NOMO-1 treated with dmso at 0.1 percent for 144 hours (cell line): ENCODE results near the gene PLEKHA7.

Experiments used
- DNase-seq: peaks from one replicate; lab custom pipeline; 2025; ENCODE audit not compliant: unreplicated experiment; lab: John Stamatoyannopoulos, UW

Gene PLEKHA7

DNA sequence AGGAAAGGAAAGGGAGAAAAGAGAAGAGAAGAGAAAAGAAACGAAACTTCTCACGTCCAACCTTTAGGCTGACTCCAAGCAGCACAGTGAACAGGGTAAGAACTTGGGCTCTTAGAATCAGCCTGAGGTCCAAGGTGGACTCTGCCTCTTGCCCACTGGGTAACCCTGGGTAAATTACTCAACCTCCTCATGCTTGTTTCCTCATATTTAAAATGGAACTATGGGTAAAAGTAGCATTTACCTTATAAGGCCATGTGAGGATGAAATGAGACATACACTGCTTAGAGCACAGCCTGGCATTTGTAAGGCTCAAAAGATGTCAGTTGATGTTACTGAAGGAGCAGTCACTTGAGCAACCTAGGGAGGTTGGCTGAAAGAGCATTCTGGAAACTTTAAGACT, 167.9 kb downstream of the PLEKHA7 start:
- DNase-seq = no peak

DNA sequence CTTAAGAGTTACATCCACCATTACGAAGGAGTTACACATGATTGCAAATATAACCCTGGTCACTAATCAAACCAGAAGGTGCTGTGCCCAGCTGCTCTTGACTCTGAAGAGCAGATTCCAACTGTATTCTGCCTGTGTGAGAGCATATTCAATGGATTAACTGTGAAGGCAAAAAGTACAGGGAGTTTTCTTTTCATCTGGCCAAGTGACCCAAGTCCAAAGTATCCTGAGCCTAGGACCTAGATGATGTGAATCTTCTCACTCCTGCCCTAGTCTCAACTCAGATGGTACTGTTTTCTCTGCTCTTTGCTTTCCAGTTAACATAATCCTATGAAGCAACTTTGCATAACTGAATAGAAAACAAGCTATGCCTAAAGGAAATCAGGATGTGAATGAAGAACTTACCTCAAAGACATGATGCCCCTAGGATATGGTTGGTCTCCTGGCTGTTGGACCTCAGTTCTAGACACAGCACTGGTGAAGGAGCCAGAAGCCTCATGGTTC, 169.9 kb downstream of the PLEKHA7 start:
- DNase-seq = no peak

DNA sequence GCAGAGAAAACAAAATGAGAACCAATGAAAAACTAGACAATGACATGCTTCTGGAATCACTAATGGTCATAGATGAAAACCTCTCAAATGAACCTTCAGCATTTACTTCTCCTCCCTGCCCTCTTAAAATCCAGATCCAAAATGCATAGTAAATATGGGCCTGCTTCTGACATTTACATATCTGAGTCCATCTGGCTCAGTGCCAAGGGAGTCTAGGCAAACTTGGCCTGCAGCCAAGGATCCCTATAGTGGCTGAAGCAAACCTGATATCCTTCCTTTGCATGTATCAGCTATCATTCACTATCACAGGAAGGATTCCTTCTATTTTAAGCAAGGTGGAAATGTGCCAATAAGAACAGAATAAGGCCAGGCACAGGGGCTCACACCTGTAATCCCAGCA, 170.9 kb downstream of the PLEKHA7 start:
- no peak for DNase-seq

DNA sequence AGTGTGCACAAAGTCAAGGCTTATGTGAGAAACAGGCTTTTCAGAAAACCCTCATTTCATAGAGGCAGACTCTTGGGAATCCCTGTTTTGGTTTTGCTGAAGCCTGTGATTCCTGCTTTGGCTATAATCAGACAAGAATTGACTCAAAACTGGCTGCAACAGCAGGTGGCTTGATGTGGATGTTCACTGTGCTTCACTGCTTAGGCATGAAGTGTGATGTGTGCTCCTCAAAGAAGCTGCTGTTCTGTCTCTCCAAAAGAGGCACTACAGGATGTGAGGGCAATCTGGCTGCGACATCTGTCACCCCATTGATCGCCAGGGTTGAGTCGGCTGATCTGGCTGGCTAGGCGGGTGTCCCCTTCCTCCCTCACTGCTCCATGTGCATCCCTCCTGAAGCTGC, 172.2 kb downstream of the PLEKHA7 start:
- no peak for DNase-seq

DNA sequence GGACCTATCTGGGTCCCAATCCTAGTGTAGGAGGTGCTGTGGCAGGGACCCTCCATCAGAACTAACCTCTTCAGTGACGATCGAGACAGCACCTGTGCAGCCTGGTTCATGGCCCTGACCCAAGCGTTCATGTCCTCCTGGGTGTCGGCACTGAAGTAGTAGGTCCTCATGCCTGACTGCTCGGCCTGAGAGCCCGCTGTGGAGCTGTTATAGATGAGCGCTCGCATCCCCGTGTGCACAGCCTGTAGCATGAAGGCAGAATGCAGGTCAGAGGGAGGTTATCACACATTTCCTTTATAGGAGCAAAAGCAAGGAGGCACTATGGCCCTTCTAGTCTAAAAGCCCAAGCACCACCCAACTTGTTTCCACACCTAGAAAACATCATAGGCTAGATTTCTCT, 172.7 kb downstream of the PLEKHA7 start:
- DNase-seq = no peak

DNA sequence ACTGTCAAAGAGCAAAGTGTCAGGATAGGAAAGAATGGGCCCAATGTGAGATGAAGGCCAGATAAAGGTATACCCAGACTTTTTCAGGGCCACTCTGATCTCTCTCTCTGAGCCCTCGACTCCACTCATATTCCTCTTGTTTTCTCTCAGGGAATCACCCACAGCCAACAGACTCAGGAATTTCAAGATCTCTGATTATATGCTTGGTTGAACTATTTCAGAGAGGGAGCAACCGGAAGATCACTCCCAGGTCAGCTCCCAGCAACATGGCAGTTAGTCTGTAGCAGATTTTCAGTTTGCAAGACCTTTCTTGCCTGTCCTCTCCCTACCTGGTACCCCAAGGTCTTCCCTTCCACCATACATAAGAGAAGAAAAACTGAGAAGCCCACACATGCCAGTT, 173.3 kb downstream of the PLEKHA7 start:
- no peak for DNase-seq

DNA sequence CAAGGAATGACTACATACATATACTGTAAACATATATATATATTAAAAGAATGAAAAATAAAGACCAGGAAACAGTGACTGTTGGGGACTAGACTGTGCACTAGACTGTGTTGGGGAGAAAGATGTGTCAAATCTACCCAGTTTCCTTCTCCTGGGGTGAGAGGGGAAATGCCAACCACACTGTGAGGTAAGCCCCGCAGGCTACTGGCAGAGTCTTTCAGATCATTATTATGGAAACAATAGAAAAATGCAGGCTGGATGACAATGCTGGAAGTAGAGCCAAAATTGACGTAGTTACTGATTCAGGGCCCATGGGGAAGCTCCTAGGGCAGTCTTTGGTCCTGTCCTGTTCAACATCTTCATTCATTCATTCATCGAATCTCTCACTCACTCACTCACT, 174.4 kb downstream of the PLEKHA7 start:
- DNase-seq = no peak

DNA sequence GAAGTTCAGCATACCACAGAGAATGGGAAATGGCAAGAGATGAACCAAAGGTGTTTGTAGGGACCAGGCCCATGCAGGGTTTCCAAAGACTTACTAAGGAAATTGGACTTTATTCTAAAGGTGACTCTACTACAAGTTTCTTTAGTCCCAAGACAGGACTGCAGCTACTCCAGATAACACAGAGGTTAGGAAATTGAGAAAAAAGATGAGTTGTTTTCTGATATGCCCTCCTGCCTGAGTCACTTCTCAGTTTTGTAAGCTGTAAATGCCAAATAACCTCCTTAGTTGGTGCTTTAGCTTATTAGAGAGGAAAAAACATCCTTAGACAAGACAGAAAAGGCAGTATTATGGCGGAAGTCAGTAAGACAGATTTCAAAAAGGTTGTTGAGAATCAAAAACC, 179.8 kb downstream of the PLEKHA7 start:
- no peak for DNase-seq

DNA sequence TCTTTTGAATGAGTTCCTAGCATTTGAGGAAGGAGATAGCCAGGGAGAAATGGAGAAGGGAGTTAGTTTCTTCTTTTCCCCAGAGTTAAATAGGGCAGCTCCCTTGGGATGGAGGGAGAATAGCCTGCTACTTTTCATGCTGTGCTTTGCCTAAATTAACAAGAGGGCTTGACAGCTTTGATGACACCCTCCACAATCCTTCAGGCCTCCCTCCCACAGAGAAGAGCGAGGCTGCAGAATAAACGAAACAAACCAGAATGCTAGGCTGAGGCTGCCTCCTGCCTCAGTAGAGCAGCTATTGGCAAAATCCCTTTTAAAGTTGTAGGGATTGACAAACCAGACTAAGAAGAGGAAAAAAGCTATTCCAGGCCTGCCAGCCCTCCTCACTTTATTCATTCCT, 181.2 kb downstream of the PLEKHA7 start:
- no peak for DNase-seq

DNA sequence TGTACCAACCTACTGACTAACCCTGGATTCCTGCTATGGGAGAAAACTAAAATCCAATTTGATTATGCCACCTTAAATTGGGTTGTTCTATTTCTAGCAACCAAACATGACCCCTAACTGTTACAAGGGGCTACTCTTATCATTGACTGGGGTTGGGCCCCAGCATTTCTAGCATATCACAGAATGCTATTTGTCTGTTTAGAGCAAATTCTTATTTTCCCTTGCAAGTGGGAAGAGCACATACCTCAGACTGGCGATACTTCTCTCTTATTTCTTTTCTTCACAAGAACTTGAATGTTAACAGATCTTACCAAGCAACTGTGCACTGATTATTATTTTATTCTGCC, 182.0 kb downstream of the PLEKHA7 start:
- DNase-seq = no peak

DNA sequence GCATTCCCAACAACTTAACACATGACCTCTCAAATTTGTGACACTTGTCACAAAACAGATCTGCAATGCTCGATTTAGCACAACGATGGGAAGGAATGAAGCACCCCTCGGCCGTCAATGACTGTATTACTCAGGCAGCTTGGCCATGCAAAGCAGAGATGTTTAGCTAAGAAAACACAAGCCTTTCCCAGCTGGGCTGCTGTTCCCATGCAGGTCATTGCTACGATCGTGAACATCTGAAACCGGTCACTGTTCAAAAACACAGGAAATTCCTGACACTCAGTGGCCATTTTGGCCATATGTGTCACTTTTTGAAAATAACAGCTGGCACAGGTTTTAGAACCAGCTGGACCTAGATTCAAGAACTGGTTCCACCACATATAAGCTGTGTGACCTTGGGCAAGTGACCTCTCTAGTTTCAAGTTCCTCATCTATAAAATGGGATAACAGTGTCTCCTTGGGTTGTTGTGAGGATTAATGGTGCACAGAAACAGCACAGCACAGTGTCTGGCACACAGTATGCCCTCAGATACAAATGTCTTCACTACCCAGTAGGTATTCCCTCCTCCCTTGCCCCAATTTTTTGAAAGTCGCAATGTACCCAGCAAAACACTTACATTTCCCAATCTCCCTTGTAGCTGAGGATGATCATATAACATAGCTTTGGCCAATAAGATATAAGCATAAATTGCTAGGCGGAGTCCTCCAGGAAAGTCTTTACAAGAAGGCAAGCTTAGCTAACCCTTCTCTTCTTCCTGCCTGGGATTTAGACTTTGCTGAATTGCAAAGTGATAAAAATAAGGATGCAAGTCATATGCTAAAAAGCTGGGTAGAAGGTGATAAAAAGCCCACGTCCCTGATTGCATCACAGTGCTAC, 182.7 kb downstream of the PLEKHA7 start:
- no peak for DNase-seq

DNA sequence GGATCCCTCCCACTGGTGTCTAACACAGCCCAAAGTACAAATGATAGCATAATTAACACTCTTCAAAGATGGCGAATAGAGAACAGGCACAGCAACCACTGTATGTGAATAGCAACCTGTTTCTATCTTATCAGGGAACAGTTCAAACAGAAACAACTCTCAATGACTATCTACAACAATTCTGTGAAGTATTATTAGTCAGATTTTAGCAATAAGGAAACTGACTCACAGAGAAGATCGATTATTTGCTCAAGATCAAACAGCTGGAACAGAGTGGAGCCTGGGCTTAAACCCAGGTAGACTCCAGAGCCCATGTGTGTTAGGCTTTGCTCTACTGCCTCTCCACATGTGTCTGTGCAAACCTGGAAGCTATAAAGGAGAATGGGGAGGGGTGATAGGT, 187.1 kb downstream of the PLEKHA7 start:
- DNase-seq = no peak

DNA sequence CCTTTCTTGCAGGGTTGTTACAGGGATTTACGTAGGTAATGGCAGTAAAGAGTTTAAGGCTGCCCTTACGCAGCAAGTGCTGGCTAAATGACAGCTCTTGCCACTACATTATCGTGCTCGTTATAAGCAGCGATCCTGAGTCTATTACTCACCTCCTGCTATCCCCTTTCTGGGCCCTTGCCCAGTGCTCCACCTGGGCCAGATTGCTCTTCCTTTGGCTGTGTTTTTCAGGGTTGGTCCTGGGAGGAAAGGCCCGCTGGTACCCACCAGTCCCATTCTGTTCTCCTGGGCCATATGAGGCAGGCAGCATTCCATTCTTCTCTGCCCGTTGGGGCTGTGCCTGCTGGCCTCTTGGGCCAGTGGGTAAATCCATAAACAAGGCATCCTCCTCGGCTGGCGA, 188.2 kb downstream of the PLEKHA7 start:
- DNase-seq = no peak

DNA sequence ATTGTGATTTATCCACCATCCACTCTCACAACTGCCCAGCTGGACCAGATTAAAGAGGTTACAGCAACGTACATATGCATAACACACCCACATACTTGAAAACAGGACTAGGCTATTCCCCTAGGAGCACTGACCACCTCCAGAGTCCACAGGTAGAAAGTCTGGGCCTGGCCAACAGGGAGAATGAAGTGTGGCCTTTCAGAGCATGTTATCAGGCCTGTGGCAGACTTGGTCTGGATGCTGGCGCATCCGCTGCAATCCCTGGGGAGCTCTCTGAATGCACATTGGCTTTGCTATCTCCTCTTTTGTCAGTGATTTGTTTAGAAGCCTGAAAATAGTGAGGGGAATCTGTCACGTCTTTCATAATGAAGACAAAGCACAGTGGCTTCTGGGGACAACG, 189.1 kb downstream of the PLEKHA7 start:
- no peak for DNase-seq

DNA sequence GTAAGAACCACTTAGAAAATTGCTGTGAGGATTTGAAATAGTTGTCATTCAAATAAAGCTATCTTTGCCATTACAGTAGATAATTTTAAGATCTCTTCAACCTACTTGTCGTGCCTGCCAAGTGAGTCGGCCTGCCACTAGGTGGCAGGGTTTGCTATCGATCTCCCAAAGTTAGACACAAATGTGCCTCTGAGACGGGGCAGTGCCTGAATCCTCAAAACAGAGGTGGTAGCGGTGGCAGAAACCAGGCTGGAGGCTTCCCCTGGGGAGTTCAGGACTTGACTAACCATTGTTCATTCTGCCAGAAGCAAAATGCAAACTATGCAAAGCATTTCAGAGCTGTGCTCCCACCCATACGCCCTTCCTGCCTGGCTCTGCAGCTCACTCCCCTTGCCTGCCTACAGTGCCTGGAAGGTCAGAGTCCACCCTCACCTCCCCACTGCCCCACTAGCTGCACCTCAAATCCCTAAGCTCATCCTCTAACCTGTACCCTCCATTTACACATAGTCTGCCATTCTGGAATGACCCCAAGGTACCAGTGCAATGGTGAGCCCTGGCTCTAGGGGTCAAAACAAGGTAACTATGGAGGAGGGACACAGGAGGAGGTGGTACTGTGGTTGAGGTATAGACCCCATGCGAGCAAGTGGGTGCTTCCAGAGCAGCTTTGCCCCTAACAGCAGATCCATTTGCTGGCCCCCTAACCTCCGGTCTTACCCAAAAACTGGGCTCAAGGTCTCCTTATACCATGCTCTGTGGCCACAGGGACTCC, 193.7 kb downstream of the PLEKHA7 start:
- peak; percentile 13 for DNase-seq

DNA sequence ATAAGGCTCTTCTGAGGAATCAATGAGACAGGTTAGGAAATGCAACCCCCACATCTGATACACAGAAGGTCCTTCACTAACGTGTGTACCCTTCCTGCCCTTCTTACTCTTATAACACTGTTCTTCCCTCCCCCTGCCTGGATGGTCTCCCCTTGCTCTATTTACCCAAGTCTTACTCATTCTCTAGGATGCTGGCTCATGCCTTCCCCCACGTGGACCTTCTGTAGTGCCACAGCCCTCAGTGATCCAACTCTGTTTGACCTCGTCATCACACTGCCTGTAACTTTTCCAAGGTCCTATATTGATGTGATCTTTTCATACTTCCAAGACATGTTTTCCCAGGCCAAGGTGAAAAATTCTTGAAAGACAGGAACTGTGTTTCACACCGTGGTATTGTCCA, 195.9 kb downstream of the PLEKHA7 start:
- no peak for DNase-seq

DNA sequence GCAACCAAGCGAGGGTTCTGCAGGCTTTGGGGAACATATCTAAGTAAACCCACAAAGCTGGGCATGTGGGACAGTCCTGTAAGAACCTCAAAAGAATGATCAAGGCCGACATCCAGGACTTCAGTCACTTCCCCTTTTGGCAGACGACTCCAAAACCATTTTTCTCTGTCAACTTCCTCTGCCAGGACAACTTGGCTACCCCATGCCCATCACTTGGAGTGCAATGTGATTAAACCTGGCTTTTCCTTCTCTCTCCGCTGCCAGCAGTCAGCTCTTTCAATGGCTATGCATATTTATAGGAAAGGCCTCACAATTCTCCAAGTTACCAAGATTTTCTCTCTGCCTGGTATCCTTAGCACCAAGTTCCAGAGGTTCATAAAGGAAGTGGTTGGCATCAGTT, 196.9 kb downstream of the PLEKHA7 start:
- peak; percentile 74 for DNase-seq

DNA sequence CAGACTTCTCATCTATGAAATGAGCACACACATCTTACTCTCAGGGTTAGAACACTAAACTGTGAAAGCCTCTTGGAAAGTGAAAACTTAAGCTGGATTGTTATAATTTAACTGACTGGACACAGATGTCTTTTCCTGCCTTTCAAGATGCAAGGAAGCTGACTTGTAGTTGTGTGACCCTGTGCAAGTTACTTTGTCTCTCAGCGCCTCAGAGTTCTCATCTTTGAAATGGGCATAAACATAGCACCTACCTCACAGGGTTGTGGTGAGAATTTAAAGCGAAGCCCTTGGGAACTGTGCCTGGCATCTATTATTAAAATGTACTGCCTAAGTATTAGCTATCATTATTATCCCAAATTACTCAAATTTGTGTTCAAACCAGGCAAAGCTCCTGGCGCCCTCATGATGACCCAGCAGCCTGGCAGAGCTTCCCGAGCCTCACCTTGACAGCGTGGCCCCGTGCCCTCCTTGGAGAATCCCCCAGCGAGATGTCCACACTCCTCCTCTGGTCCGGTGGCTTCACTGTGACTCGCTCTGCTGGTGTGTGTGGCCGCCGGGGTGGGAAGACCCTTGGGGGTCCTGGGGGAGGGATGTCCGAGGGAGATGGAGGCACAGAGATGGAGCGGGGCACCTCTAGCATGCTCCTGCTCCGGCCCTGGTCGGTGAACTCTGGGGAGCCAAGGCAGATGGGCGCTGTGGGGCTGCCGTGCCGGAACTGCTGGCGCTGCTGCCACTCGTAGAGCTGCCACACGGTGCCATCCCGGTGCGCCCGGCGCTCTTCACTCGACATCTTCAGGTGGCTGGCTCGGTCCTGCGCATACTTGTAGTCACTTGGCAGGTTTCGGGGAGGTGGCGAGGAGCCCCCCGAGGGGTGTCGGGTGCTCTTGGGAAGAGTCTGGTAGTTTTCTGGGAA, 197.6 kb downstream of the PLEKHA7 start:
- DNase-seq = no peak

DNA sequence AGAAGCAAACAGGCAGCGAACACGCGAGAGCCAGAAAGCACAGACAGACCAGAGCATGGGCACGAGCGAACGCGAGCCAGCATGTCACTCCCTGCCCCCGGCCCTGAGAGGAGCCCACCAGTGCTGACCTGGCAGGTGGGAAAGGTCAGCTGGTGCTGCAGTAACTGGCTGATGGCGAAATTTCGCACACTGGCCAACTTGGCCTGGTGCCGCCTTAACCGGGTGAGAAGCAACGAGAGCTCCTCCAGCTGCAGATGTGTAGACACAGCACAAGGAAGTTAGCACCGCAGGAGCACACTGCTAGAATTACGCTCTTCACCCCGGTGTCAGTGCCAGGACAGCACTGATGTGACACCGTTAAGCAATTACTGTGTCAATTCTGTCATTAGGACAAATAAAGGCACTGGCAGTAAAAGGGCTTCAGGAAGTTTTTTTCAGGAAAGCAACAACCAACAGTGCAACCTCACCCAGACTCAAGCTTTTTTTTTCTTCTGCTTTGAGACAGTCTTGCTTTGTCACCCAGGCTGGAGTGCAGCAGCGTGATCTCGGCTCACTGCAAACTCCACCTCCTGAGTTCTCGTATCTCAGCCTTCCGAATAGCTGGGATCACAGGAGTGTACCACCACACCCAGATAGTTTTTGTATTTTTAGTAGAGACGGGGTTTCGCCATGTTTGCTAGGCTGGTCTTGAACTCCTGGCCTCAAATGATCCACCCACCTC, 199.0 kb downstream of the PLEKHA7 start:
- peak; percentile 6 for DNase-seq

DNA sequence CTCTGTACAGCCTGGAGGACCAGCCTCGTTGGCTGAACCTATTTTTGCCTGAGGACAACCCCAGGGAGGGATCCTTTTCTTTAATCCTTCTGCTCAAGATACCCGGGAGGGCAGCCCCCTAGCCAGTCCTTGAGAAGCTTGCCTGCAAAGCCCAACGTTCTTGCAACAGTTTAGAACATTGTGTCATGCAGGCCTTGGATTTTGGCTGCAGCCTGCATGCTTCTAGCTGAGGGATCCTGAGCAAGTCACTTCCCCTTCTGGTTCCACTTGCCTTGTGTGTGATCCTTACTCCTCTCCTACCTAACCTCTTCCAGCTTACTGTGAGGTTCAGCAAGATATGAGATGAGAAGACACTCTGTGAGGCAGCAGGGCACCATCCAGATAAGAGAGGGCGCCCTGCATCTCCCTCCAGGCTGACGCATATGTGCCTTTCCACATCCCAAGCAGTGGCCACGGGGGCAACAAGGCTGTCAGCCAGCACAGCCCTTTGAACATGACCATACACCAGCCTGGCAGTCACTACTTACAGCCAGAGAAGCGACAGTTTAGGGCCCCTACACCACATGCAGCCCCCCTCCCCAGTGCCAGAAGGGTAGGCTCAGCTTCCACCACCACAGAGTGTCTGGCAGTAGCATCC, 199.7 kb downstream of the PLEKHA7 start:
- DNase-seq = peak; percentile 11
